GM21381 (cell line): ENCODE results near the gene CRYZL1.
"Not testable (repeated sequence)": the region's sequence is repeated elsewhere in the genome, so short reads cannot be mapped to it uniquely, and the experiment has no call there.

Experiments
- ATAC-seq: cut with Tn5 transposase; IDR thresholded peaks from one replicate; pipeline ENCODE4 v1.9.1; 2021; ENCODE audit warnings: mild to moderate bottlenecking, moderate library complexity; ENCODE audit not compliant: unreplicated experiment

The CRYZL1 gene

GRCh38 chr21:33640697-33641351, 717 bp downstream of the CRYZL1 start:
- ATAC-seq, result no peak

DNA sequence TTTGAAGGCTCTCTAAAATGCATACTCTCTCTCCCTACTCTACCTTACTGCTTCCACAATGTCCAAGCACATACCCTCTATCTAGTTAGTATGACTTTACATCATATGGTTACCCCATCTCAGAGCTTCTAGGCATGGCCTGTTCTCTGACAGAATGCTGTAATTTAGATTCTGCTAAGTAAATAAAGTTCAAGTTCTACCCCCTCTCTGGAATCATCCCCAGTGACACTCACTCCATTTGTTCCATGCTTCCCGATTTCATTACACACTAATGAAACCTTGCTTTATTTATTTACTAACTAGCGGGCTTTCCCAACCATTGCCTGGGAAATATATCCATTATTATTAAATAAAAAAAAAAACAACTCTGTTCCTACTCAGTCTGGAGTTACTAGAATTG, 7.3 kb downstream of the CRYZL1 start:
- ATAC-seq, result no peak

DNA sequence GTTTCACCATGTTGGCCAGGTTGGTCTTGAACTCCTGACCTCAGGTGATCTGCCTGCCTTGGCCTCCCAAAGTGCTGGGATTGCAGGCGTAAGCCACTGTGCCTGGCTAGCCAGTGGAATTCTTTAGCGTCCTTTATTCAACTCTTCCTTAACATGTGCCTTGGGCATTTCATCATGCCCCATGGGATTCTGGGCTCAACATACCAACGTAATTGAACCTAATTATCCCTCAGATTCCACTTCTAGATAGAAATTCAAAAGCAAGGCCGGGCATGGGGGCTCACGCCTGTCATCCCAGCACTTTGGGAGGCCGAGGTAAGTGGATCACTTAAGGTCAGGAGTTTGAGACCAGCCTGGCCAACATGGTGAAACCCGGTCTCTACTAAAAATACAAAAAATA, 15.4 kb downstream of the CRYZL1 start:
- not testable (repeated sequence) for ATAC-seq

DNA sequence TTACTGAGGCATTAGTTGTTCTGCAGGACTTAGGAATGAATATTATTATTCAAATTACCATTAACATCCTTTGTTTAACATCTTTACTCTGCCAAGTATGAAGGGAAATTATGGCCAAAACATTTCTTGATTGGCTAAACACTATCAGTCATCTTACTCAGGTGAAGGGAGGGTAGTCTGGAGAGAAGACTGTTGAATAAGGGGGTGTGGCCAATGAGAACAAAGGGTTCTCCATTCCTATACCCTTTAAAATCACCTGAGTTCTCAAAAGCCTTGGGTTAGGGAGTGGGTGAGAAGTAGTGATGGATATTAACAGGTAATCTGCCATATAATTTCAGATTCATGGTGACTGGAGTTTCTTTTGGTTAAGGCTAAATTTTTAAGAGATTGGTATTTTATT, 19.3 kb downstream of the CRYZL1 start:
- ATAC-seq, result no peak

DNA sequence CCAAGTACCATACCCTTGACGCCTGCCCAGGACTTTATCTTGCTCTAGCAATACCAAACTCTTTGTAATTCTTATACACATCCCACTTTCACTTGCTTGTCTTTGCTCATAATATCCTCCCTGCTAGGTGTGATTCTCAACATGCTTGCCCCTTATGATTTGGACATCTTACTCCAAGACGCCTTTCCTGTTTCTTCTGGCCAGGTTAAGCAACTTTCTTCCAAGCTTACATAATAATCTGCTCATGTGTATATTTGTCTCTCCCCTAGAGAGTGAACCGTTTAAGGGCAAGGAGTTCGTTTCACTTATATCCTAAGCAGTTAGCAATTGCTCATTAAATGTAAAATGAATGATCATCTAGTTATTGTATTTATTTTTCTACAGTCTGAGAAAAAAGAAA, 21.8 kb downstream of the CRYZL1 start:
- ATAC-seq, result no peak

GRCh38 chr21:33618407-33618806, 23.1 kb downstream of the CRYZL1 start:
- no peak for ATAC-seq

DNA sequence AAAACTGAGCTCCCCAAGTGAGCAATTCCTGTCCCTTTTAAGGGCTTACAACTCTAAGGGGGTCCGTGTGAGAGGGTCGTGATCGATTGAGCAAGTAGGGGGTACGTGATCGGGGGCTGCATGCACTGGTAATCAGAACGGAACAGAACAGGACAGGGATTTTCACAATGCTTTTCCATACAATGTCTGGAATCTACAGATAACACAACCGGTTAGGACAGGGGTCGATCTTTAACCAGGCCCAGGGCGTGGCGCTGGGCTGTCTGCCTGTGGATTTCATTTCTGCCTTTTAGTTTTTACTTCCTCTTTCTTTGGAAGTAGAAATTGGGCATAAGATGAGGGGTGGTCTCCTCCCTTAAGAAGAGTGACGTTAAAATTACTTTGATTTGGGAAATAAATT, 24.0 kb downstream of the CRYZL1 start:
- not testable (repeated sequence) for ATAC-seq

- ATAC-seq, result no peak
These were observed 30.4 kb downstream of the CRYZL1 start for GRCh38 chr21:33611006-33611744.

- no peak for ATAC-seq
These were observed 33.0 kb downstream of the CRYZL1 start for GRCh38 chr21:33608559-33608958.

- no peak for ATAC-seq
These were observed 43.5 kb downstream of the CRYZL1 start for GRCh38 chr21:33598051-33598450.

- ATAC-seq, result peak; percentile 90
These were observed 52.8 kb downstream of the CRYZL1 start, which contains the start of gene DONSON for GRCh38 chr21:33588485-33589335. Gene DONSON, minus strand, starts transcription at chr21:33588684. Its CDS starts 43 bp downstream, at chr21:33588641.

GRCh38 chr21:33587792-33588484, 53.6 kb downstream of the CRYZL1 start:
- peak; percentile 37 for ATAC-seq

- ATAC-seq, result no peak
These were observed 54.6 kb downstream of the CRYZL1 start for GRCh38 chr21:33586927-33587326.

GRCh38 chr21:33584455-33584854, 57.1 kb downstream of the CRYZL1 start:
- no peak for ATAC-seq

- ATAC-seq, result no peak
These were observed 62.5 kb downstream of the CRYZL1 start for GRCh38 chr21:33578959-33579542.

GRCh38 chr21:33578214-33578613, 63.3 kb downstream of the CRYZL1 start:
- no peak for ATAC-seq

DNA sequence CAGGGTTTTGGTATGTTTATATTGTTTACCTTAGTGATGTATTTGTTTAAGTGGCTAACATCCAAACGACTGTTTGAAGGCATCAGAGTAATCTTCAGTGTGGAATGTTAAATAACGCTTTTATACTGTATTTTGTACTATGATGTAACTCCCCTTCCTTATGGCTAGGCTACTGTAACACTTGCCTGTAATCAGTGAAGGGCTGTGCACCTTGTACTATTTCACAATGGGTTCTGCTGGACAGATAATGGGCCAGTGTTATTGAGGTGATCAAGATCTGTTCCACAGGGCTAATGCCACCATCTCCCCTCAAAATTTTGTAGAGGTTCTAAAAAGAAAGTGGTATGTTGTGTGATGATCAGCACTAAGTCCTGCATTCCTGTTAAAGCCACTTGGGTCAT, 64.8 kb downstream of the CRYZL1 start:
- ATAC-seq, result not testable (repeated sequence)

DNA sequence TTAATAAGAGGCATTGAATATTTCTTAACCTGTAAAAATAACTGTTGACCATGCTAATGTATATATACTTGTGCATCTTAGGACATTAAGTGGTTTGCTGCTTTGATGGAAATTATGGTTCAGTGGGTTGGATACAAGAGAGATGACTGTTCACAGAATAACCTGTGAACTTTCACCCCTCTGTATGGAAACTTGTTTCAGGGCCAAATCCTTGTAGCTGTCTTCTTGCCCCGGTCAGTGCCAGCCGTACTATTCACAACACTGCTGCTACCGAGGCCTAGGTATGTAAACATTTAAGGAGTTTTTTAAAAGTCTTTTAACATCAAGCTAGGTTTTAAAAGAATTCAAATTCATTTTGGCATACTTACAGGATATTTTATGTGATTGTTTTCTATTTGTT, 69.2 kb downstream of the CRYZL1 start:
- ATAC-seq, result no peak

GRCh38 chr21:33569991-33570390, 71.5 kb downstream of the CRYZL1 start:
- ATAC-seq, result no peak

GRCh38 chr21:33568448-33568847, 73.1 kb downstream of the CRYZL1 start:
- ATAC-seq, result no peak

DNA sequence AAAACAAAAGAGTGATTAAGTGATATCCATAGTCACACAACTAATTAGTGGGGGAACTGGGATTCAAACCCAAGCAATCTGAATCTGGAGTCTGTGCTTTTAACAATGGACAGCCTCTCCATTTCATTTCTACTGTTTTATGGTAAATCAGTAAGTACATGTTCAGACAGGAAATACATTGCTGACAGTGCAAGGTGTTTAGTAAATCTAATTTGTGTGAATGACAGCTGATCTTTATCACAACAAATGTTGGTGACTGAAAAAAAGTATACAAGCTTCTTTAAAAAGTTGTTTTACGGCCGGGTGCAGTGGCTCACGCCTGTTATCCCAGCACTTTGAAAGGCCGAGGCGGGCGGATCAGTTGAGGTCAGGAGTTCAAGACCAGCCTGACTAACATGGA, 73.6 kb downstream of the CRYZL1 start:
- no peak for ATAC-seq
